Measurements from ENCODE around the gene APCDD1L.

The APCDD1L gene

DNA sequence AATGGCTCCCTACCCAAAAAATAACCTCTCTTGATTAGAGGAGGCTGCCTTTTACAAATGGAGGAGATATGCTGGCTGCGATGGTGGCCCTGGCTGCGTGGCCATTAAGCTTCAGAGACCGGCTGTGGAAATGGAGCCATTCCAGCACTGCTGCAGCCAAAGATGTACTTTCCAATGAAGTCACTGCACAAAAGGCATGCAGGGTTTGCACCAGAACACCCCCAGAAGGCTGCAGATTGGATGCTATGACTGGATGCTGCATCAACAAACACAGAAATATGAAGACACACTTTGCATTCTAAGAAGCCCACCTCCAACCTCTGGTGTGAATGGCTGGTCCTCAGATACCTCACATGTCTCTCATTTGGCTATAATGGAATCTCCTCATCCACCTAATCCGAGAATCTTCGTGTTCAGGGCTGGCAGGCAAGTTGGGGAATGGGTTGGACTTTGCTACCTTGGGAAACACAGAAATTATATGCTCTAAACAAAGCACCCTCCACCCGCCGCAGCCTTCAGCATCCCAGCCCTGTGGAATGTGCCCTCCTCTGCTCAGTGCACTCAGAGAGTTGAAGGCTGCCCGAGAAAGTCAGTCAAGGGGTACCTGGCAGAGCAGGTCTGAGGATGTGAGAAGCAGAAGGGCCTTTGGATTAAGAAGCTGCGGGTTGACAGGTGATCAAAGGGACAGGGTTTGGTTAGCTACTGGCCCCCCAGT, 35.3 kb downstream of the APCDD1L start:
- no peak overlapping the region for H3K4me3 Mint-ChIP-seq
- H3K27ac Mint-ChIP-seq, result no peak overlapping the region
- intact Hi-C loops (cut with micrococcal nuclease), result no loop called here
- no peaks in the 10 kb centered on the region for H3K4me1 Mint-ChIP-seq (ENCODE audit: low read depth)
- no peaks in the 10 kb centered on the region for H3K36me3 Mint-ChIP-seq (ENCODE audit: low read depth)
- H3K9me3 Mint-ChIP-seq, result peaks cover 9% of the 10 kb centered on the region
- peaks cover 12% of the 10 kb centered on the region for H3K27me3 Mint-ChIP-seq

- no peaks in the 10 kb centered on the region for H3K36me3 Mint-ChIP-seq (ENCODE audit: low read depth)
- no peak overlapping the region for H3K27ac Mint-ChIP-seq
- H3K4me3 Mint-ChIP-seq, result no peak overlapping the region
- peaks cover 12% of the 10 kb centered on the region for H3K27me3 Mint-ChIP-seq
- peaks cover 9% of the 10 kb centered on the region for H3K9me3 Mint-ChIP-seq
- intact Hi-C loops (cut with micrococcal nuclease), result no loop called here
- no peaks in the 10 kb centered on the region for H3K4me1 Mint-ChIP-seq (ENCODE audit: low read depth)
Measured at GRCh38 chr20:58478141-58478805, 36.9 kb downstream of the APCDD1L start.

- H3K27ac Mint-ChIP-seq, result no peak overlapping the region
- no peak overlapping the region for H3K4me3 Mint-ChIP-seq
- no peaks in the 10 kb centered on the region for H3K36me3 Mint-ChIP-seq (ENCODE audit: low read depth)
- H3K9me3 Mint-ChIP-seq, result peaks cover 9% of the 10 kb centered on the region
- intact Hi-C loops (cut with micrococcal nuclease), result no loop called here
- no peaks in the 10 kb centered on the region for H3K4me1 Mint-ChIP-seq (ENCODE audit: low read depth)
- peaks cover 5% of the 10 kb centered on the region for H3K27me3 Mint-ChIP-seq
Measured at GRCh38 chr20:58475466-58475865, 39.7 kb downstream of the APCDD1L start.

- H3K9me3 Mint-ChIP-seq, result peaks cover 9% of the 10 kb centered on the region
- intact Hi-C loops (cut with micrococcal nuclease), result no loop called here
- H3K27ac Mint-ChIP-seq, result no peak overlapping the region
- no peak overlapping the region for H3K4me3 Mint-ChIP-seq
- H3K36me3 Mint-ChIP-seq (ENCODE audit: low read depth), result no peaks in the 10 kb centered on the region
- H3K27me3 Mint-ChIP-seq, result peaks cover 4% of the 10 kb centered on the region
- no peaks in the 10 kb centered on the region for H3K4me1 Mint-ChIP-seq (ENCODE audit: low read depth)
Measured at GRCh38 chr20:58473453-58474425, 41.5 kb downstream of the APCDD1L start.

GRCh38 chr20:58472273-58473018, 42.8 kb downstream of the APCDD1L start:
- H3K4me3 Mint-ChIP-seq, result no peak overlapping the region
- intact Hi-C loops (cut with micrococcal nuclease), result no loop called here
- H3K27me3 Mint-ChIP-seq, result peaks cover 15% of the 10 kb centered on the region
- no peaks in the 10 kb centered on the region for H3K36me3 Mint-ChIP-seq (ENCODE audit: low read depth)
- H3K4me1 Mint-ChIP-seq (ENCODE audit: low read depth), result no peaks in the 10 kb centered on the region
- no peaks in the 10 kb centered on the region for H3K9me3 Mint-ChIP-seq
- no peak overlapping the region for H3K27ac Mint-ChIP-seq

DNA sequence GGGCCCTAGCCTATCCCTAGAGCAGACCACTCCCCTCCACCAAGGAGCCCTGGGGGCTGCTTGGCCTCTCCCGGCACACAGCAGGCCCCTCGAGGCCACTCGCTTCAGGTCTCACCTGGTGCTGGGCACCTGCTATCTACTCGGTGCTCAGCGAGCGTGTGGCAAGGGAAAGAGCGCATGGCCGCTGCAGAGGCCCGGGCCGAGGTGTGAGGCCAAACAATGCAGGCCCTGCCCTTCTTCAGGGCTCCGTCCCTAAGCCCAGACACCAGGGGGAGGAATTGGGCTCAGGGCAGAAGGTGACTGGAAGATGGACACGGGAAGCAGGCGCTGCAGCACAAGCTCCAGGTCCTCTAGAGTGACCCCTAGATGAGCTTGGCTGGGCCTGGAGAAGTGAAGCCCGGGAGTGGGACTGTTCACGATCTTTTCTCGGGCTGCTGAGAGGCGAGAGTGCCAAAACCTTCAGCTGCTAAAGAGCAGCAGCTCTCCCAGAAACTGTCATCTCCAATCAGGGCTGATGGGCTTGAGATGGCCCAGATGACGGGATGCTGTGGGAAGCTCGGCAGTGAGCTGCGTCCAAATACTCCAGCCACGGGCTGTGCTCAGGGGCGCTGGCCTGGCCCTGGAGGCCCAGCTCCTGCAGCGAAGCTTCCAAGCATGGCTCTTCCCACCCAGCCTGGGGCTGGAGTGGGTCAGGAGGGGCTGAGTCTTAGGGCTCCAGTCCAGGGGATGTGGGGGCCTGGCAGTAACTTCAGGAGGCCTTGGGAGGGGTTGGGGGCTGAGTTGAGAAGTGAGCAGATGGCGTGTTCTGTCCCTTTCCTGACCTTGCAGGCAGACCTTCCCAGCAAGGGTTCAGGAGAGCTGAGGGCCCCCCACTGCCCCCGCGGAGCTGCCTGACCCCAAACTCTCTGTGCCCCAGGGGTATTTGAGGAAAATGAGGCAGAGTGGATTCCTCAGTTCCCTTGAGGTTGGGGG, 43.7 kb downstream of the APCDD1L start:
- Mint-ChIP-seq H3K9me3 (no peaks in the 10 kb centered on the region), H3K4me3 (no peak overlapping the region), H3K36me3 (ENCODE audit: low read depth) (no peaks in the 10 kb centered on the region), H3K27ac (no peak overlapping the region), H3K4me1 (ENCODE audit: low read depth) (no peaks in the 10 kb centered on the region), H3K27me3 (peaks cover 21% of the 10 kb centered on the region)
- intact Hi-C loops (cut with micrococcal nuclease), result no loop called here

- intact Hi-C loops (cut with micrococcal nuclease), result no loop called here
- H3K9me3 Mint-ChIP-seq, result no peaks in the 10 kb centered on the region
- H3K36me3 Mint-ChIP-seq (ENCODE audit: low read depth), result no peaks in the 10 kb centered on the region
- no peak overlapping the region for H3K27ac Mint-ChIP-seq
- no peak overlapping the region for H3K4me3 Mint-ChIP-seq
- H3K27me3 Mint-ChIP-seq, result peaks cover 27% of the 10 kb centered on the region
- no peaks in the 10 kb centered on the region for H3K4me1 Mint-ChIP-seq (ENCODE audit: low read depth)
Measured at GRCh38 chr20:58470336-58471192, 44.6 kb downstream of the APCDD1L start.

- Mint-ChIP-seq H3K9me3 (no peaks in the 10 kb centered on the region), H3K4me3 (no peak overlapping the region), H3K36me3 (ENCODE audit: low read depth) (no peaks in the 10 kb centered on the region), H3K4me1 (ENCODE audit: low read depth) (no peaks in the 10 kb centered on the region), H3K27me3 (peaks cover 28% of the 10 kb centered on the region), H3K27ac (no peak overlapping the region)
- intact Hi-C loops (cut with micrococcal nuclease), result no loop called here
Measured at GRCh38 chr20:58469616-58470015, 45.6 kb downstream of the APCDD1L start.

DNA sequence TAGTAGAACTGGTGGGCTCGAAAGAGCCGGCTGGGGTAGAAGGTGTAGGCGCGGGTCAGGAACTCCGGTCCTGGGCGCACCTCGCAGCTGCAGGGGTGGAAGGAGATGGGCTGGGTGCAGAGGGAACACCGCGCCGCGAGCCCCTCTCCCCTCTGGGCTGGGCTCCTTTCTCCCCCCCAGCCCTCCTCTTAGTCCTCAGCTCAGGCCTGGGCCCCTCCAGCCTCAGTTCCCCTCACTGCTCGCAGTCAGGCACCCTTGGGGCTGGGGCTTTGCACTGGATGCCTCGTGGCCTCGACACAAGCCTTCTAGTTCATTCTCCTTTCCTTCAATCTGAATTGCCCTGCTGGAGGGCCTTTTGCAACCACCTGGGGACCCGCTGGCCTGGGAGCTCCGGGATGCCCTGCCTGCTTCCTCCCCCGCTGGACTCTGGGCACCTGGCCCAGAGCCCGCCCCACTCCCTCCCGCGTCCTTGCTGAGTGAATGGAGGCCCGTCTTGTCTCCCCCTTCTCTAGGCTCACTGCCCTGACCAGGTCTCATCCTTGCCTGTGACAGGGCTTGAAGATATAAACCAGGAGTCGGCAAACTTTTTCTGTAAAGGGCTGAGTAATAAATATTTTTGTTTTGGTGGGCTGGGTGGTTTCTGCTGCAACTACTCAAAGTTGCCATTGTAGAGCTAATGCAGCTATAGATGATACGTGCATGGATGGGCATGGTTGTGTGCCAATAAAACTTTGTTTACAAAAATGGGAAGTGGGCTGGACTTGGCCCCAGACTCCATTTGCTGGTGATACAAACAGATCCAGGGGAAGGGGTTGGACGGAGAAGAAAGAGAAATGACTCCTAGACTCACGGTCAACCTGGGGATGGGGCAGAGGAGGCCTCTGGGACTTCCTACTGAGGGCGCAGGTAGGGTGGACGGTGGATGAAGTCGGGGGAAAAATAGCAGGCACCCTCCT, 47.3 kb downstream of the APCDD1L start:
- no peaks in the 10 kb centered on the region for H3K4me1 Mint-ChIP-seq (ENCODE audit: low read depth)
- no peaks in the 10 kb centered on the region for H3K9me3 Mint-ChIP-seq
- intact Hi-C loops (cut with micrococcal nuclease), result no loop called here
- no peak overlapping the region for H3K4me3 Mint-ChIP-seq
- no peaks in the 10 kb centered on the region for H3K36me3 Mint-ChIP-seq (ENCODE audit: low read depth)
- peaks cover 28% of the 10 kb centered on the region for H3K27me3 Mint-ChIP-seq
- H3K27ac Mint-ChIP-seq, result no peak overlapping the region

- Mint-ChIP-seq H3K9me3 (no peaks in the 10 kb centered on the region), H3K27ac (no peak overlapping the region), H3K4me1 (ENCODE audit: low read depth) (no peaks in the 10 kb centered on the region), H3K36me3 (ENCODE audit: low read depth) (no peaks in the 10 kb centered on the region), H3K27me3 (peaks cover 28% of the 10 kb centered on the region), H3K4me3 (no peak overlapping the region)
- intact Hi-C loops (cut with micrococcal nuclease), result no loop called here
Measured at GRCh38 chr20:58466729-58467571, 48.2 kb downstream of the APCDD1L start.
